NCI-H226 (cell line): Measurements from ENCODE around the gene CFAP161.

Experiments used
- DNase-seq: peaks from one replicate; pipeline ENCODE4 v3.0.0-alpha.2; 2015

CFAP161 gene

GRCh38 chr15:81160312-81161159, 26.5 kb downstream of the CFAP161 start:
- DNase-seq = peak; percentile 55

GRCh38 chr15:81161160-81161673, 27.1 kb downstream of the CFAP161 start:
- no peak for DNase-seq

- no peak for DNase-seq
Measured at GRCh38 chr15:81161851-81162250, 27.8 kb downstream of the CFAP161 start.

GRCh38 chr15:81163961-81164800, 30.1 kb downstream of the CFAP161 start:
- peak; percentile 48 for DNase-seq

GRCh38 chr15:81165535-81165934, 31.5 kb downstream of the CFAP161 start:
- no peak for DNase-seq

GRCh38 chr15:81166636-81167305, 32.7 kb downstream of the CFAP161 start:
- no peak for DNase-seq

GRCh38 chr15:81168131-81168526, 34.1 kb downstream of the CFAP161 start:
- DNase-seq = no peak

GRCh38 chr15:81168644-81169043, 34.6 kb downstream of the CFAP161 start:
- DNase-seq = no peak

- no peak for DNase-seq
Measured at GRCh38 chr15:81170511-81170910, 36.4 kb downstream of the CFAP161 start.

- no peak for DNase-seq
Measured at GRCh38 chr15:81171286-81171685, 37.2 kb downstream of the CFAP161 start.

GRCh38 chr15:81174125-81174791, 40.2 kb downstream of the CFAP161 start:
- DNase-seq = no peak

GRCh38 chr15:81174792-81175327, 40.8 kb downstream of the CFAP161 start:
- DNase-seq = no peak

- no peak for DNase-seq
Measured at GRCh38 chr15:81175496-81175895, 41.4 kb downstream of the CFAP161 start.

GRCh38 chr15:81176291-81176893, 42.3 kb downstream of the CFAP161 start:
- DNase-seq = no peak

GRCh38 chr15:81178365-81178764, 44.3 kb downstream of the CFAP161 start:
- DNase-seq = no peak

GRCh38 chr15:81181220-81181619, 47.1 kb downstream of the CFAP161 start:
- DNase-seq = no peak

GRCh38 chr15:81182031-81182755, 48.1 kb downstream of the CFAP161 start:
- no peak for DNase-seq

- DNase-seq = no peak
Measured at GRCh38 chr15:81182756-81183438, 48.8 kb downstream of the CFAP161 start.

GRCh38 chr15:81183439-81183775, 49.3 kb downstream of the CFAP161 start:
- no peak for DNase-seq

- DNase-seq = no peak
Measured at GRCh38 chr15:81184188-81184587, 50.1 kb downstream of the CFAP161 start.
